ENCODE results near the gene MEPCE. TPM values are rescaled to one million over a fixed set of nuclear protein-coding genes. Genes with fewer than 3 reads are reported as not detected.
A peak's percentile ranks its signal among the peaks of the same experiment; 100 is the strongest.
"Not testable (repeated sequence)": the region's sequence is repeated elsewhere in the genome, so short reads cannot be mapped to it uniquely, and the experiment has no call there.

The MEPCE gene, protein sequence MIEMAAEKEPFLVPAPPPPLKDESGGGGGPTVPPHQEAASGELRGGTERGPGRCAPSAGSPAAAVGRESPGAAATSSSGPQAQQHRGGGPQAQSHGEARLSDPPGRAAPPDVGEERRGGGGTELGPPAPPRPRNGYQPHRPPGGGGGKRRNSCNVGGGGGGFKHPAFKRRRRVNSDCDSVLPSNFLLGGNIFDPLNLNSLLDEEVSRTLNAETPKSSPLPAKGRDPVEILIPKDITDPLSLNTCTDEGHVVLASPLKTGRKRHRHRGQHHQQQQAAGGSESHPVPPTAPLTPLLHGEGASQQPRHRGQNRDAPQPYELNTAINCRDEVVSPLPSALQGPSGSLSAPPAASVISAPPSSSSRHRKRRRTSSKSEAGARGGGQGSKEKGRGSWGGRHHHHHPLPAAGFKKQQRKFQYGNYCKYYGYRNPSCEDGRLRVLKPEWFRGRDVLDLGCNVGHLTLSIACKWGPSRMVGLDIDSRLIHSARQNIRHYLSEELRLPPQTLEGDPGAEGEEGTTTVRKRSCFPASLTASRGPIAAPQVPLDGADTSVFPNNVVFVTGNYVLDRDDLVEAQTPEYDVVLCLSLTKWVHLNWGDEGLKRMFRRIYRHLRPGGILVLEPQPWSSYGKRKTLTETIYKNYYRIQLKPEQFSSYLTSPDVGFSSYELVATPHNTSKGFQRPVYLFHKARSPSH
- polyA plus RNA-seq (ENCODE audit: insufficient read length in 3 of 3) = 10 to 100 TPM; 50.6 to 65.3 (median 54.1) TPM
- long read RNA-seq, donor 1, transcript MEPCE-201 (4 exons, 3,030 nt) = major isoform, 11 of 22 reads
- long read RNA-seq, donor 1, partial matches to known transcripts = 10 of 22 reads
- long read RNA-seq, donor 1, other reads (novel, unspliced or antisense) = 0 of 22 reads
- long read RNA-seq, donor 2, transcript MEPCE-201 (4 exons, 3,030 nt) = major isoform, 15 of 15 reads
- long read RNA-seq, donor 2, partial matches to known transcripts = 0 of 15 reads
- long read RNA-seq, donor 2, other reads (novel, unspliced or antisense) = 0 of 15 reads
- long read RNA-seq, donor 3, transcript MEPCE-201 (4 exons, 3,030 nt) = major isoform, 21 of 21 reads
- long read RNA-seq, donor 3, partial matches to known transcripts = 0 of 21 reads
- long read RNA-seq, donor 3, other reads (novel, unspliced or antisense) = 0 of 21 reads
- long read RNA-seq, donor 4, transcript MEPCE-201 (4 exons, 3,030 nt) = major isoform, 9 of 14 reads
- long read RNA-seq, donor 4, partial matches to known transcripts = 5 of 14 reads
- long read RNA-seq, donor 4, other reads (novel, unspliced or antisense) = 0 of 14 reads
- long read RNA-seq, donor 5 = 0 reads
- long read RNA-seq, donor 6, transcript MEPCE-201 (4 exons, 3,030 nt) = major isoform, 6 of 6 reads
- long read RNA-seq, donor 6, partial matches to known transcripts = 0 of 6 reads
- long read RNA-seq, donor 6, other reads (novel, unspliced or antisense) = 0 of 6 reads
- long read RNA-seq, donor 7, transcript MEPCE-201 (4 exons, 3,030 nt) = major isoform, 12 of 33 reads
- long read RNA-seq, donor 7, partial matches to known transcripts = 21 of 33 reads
- long read RNA-seq, donor 7, other reads (novel, unspliced or antisense) = 0 of 33 reads
- long read RNA-seq, donor 8 = 0 reads
- long read RNA-seq, donor 9, transcript MEPCE-201 (4 exons, 3,030 nt) = major isoform, 9 of 25 reads
- long read RNA-seq, donor 9, partial matches to known transcripts = 15 of 25 reads
- long read RNA-seq, donor 9, other reads (novel, unspliced or antisense) = 0 of 25 reads
- long read RNA-seq, donor 10, transcript MEPCE-201 (4 exons, 3,030 nt) = major isoform, 8 of 25 reads
- long read RNA-seq, donor 10, partial matches to known transcripts = 17 of 25 reads
- long read RNA-seq, donor 10, other reads (novel, unspliced or antisense) = 0 of 25 reads
- long read RNA-seq, donor 11, transcript MEPCE-201 (4 exons, 3,030 nt) = major isoform, 17 of 22 reads
- long read RNA-seq, donor 11, partial matches to known transcripts = 5 of 22 reads
- long read RNA-seq, donor 11, other reads (novel, unspliced or antisense) = 0 of 22 reads
- long read RNA-seq, donor 12, transcript MEPCE-201 (4 exons, 3,030 nt) = major isoform, 7 of 13 reads
- long read RNA-seq, donor 12, partial matches to known transcripts = 6 of 13 reads
- long read RNA-seq, donor 12, other reads (novel, unspliced or antisense) = 0 of 13 reads
- long read RNA-seq, donor 13 = 0 reads
- long read RNA-seq, donor 14, transcript MEPCE-201 (4 exons, 3,030 nt) = major isoform, 9 of 9 reads
- long read RNA-seq, donor 14, partial matches to known transcripts = 0 of 9 reads
- long read RNA-seq, donor 14, other reads (novel, unspliced or antisense) = 0 of 9 reads
- long read RNA-seq, donor 15, partial matches to known transcripts = 5 of 7 reads
- long read RNA-seq, donor 15, other reads (novel, unspliced or antisense) = 0 of 7 reads
- long read RNA-seq, donor 16, transcript MEPCE-201 (4 exons, 3,030 nt) = major isoform, 32 of 59 reads
- long read RNA-seq, donor 16, partial matches to known transcripts = 27 of 59 reads
- long read RNA-seq, donor 16, other reads (novel, unspliced or antisense) = 0 of 59 reads

DNA sequence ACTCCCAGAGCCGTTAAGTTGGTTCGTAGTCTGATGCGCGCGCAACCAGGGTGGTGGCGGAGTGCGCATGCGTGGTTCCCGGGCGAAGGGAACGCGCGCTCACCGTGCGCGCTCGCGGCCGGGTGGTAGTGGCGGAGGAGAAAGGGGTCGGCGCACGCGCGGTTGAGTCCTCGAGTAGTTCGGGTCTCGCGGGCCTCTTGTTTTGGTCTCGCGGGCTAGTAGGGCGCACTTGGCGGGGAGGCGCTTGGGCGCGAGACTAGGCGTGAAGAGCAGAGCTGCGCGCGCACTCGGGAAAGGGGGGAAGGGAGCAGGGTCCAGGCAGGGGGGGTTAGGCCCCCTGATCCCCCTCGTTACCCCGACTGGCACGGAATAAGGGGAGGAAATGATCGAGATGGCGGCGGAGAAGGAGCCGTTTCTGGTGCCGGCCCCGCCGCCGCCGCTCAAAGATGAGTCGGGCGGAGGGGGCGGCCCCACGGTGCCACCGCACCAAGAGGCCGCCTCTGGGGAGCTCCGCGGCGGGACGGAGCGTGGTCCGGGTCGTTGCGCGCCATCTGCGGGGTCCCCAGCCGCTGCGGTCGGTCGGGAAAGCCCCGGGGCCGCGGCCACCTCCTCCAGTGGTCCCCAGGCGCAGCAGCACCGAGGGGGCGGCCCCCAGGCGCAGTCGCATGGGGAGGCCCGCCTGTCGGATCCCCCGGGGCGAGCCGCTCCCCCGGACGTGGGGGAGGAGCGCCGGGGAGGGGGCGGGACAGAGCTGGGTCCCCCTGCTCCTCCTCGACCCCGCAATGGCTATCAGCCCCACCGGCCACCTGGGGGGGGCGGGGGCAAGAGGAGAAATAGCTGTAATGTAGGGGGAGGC is at the start of gene MEPCE:
MEPCE (plus strand) TSS at position 195 of the 856 bp plus-strand sequence; CDS start at position 383, 188 bp downstream.
- DNase-seq (ENCODE audit: extremely low read depth in 1 of 11, low read depth in 9 of 11, low spot score in 4 of 11) = peak; percentile 89 to 96 (median 95)

DNA sequence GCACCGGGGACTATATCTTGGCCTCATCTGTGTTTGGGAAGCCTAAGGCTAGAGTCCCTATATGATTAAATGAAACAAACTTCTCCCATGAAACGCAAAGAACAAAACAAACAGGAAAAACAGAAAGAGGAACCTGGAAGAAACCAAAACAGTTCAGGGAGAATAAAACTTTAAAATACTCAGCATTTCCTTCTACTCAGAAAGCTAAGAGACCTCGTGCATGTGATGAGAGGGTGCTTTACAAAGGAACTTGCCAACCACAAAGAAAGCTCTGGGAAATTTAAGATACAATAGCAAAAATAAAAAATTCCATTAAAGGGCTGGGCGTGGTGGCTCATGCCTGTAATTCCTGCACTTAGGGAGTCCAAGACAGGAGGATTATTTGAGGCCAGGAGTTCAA is 49.4 kb upstream of the MEPCE start:
- no peak for DNase-seq (ENCODE audit: extremely low read depth in 1 of 11, low read depth in 9 of 11, low spot score in 4 of 11)

- DNase-seq (ENCODE audit: extremely low read depth in 1 of 11, low read depth in 9 of 11, low spot score in 4 of 11) = not testable (repeated sequence)
Observed at GRCh38 chr7:100381531-100382233, 47.9 kb upstream of the MEPCE start.

GRCh38 chr7:100382234-100382853 is 47.3 kb upstream of the MEPCE start:
- not testable (repeated sequence) for DNase-seq (ENCODE audit: extremely low read depth in 1 of 11, low read depth in 9 of 11, low spot score in 4 of 11)

DNA sequence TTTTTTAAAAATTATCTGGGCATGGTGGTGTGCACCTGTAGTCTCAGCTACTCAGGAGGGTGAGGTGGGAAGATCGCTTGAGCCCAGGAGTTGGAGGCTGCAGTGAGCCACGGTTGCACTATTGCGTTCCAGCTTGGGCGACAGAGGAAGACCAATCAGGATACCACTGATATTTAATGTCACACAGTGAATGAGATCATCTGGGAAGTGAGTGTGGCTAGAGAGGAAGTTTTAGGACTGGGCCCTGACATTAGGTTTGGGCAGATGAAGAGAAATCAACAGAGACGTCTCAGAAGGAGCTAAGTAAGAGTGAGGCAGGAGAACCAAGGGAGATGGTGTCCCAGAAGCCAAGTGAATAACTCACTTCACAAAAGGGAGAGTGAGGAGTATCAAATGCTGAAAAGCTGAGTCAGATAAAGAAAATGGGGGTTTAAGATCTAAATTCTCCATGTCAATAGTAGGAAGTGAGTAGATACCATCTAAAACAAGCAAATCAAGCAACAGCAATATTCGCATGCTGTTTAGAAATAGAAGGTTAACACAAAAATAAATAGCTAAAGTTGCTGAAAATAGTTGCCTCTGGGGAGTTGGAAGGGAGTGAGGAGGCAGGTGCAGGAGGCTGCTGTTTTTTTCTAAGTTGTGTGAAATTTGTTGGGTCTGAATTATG is 44.9 kb upstream of the MEPCE start:
- no peak for DNase-seq (ENCODE audit: extremely low read depth in 1 of 11, low read depth in 9 of 11, low spot score in 4 of 11)

GRCh38 chr7:100386940-100387339 is 42.7 kb upstream of the MEPCE start:
- no peak for DNase-seq (ENCODE audit: extremely low read depth in 1 of 11, low read depth in 9 of 11, low spot score in 4 of 11)

- DNase-seq (ENCODE audit: extremely low read depth in 1 of 11, low read depth in 9 of 11, low spot score in 4 of 11) = no peak
Observed at GRCh38 chr7:100387695-100388094, 41.9 kb upstream of the MEPCE start.

DNA sequence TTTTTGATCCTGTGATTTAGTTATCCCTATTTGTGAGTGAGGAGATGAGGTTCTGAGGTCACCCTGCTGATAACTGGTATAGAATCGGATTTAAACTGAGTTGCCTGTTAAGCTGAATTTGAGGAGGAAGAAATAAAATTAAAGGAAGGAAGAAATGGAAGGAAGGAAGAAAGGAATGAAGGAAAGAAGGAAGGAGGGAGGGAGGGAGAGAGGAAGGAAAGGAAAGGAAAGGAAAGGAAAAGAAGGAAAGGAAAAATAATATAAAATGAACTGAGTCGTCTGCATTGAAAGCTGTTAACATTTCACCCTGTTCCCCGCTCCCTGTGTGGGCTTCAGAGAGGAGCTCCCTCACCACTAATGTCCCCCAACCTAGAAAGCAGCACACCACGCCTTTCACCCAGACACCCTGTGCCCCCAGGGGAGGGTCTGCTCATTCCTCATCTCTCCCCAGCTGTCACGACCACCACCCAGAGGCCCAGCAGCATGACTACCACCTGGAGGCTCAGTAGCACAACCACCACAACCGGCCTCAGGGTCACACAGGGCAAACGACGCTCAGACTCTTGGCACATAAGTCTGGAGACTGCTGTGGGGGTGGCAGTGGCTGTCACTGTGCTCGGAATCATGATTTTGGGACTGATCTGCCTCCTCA is 40.1 kb upstream of the MEPCE start:
- no peak for DNase-seq (ENCODE audit: extremely low read depth in 1 of 11, low read depth in 9 of 11, low spot score in 4 of 11)

- no peak for DNase-seq (ENCODE audit: extremely low read depth in 1 of 11, low read depth in 9 of 11, low spot score in 4 of 11)
Observed at GRCh38 chr7:100390286-100391009, 39.2 kb upstream of the MEPCE start.

- no peak for DNase-seq (ENCODE audit: extremely low read depth in 1 of 11, low read depth in 9 of 11, low spot score in 4 of 11)
Observed at GRCh38 chr7:100393233-100393905, 36.3 kb upstream of the MEPCE start.

DNA sequence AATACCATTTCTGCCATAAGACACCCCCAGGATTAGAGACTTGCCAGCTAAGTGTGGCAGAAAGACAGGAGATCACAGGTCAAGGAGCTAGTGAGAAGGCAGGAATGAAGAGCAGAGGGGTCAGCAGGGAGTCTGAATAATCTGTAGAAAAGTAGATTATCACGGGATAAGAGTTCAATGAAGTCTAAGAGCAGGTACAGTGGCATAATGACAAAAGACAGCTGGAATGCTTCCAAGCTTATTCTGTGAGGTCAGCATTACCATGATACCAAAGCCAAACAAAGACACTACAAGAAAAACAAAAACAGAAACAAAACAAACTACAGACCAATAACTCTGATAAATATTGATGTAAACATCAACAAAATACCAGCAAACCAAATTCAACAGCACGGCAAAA is 35.6 kb upstream of the MEPCE start:
- DNase-seq (ENCODE audit: extremely low read depth in 1 of 11, low read depth in 9 of 11, low spot score in 4 of 11) = no peak

- DNase-seq (ENCODE audit: extremely low read depth in 1 of 11, low read depth in 9 of 11, low spot score in 4 of 11) = no peak
Observed at GRCh38 chr7:100396421-100396982, 33.1 kb upstream of the MEPCE start.
